ENCODE measurements around the gene GALNT9. TPM values are rescaled to one million over a fixed set of nuclear protein-coding genes. Genes with fewer than 3 reads are reported as not detected.
"Not testable (repeated sequence)": the region's sequence is repeated elsewhere in the genome, so short reads cannot be mapped to it uniquely, and the experiment has no call there.

The GALNT9 gene
- total RNA-seq, 2 donors from 2014 or later: 4.0 to 10.8 TPM

DNA sequence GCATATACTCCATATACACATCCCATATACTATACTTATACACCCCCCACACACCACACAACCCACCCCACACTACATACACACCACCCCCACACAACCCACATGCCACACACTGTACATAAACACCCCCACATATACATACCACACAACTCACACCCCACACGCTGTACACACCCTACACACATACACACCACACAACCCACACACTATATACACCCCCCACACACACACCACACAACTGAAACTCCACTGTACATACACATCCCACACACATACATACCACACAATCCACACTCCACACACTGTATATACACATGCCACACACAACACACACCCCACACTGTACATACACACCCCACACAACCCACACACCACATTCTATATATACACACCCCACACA lies 104.2 kb downstream of the GALNT9 start:
- DNase-seq (ENCODE audit: low spot score): no peak
- no peaks in the 10 kb centered on the region for H3K36me3 ChIP-seq
- no peak overlapping the region for H3K27ac ChIP-seq
- H3K4me1 ChIP-seq: no peaks in the 10 kb centered on the region
- H3K27me3 ChIP-seq: no peaks in the 10 kb centered on the region
- TF ChIP-seq, protein P1, sequence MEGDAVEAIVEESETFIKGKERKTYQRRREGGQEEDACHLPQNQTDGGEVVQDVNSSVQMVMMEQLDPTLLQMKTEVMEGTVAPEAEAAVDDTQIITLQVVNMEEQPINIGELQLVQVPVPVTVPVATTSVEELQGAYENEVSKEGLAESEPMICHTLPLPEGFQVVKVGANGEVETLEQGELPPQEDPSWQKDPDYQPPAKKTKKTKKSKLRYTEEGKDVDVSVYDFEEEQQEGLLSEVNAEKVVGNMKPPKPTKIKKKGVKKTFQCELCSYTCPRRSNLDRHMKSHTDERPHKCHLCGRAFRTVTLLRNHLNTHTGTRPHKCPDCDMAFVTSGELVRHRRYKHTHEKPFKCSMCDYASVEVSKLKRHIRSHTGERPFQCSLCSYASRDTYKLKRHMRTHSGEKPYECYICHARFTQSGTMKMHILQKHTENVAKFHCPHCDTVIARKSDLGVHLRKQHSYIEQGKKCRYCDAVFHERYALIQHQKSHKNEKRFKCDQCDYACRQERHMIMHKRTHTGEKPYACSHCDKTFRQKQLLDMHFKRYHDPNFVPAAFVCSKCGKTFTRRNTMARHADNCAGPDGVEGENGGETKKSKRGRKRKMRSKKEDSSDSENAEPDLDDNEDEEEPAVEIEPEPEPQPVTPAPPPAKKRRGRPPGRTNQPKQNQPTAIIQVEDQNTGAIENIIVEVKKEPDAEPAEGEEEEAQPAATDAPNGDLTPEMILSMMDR (IDR thresholded peaks at IDR 0.05): no peak
- H3K9me3 ChIP-seq: no peaks in the 10 kb centered on the region
- H3K4me3 ChIP-seq: no peak overlapping the region

DNA sequence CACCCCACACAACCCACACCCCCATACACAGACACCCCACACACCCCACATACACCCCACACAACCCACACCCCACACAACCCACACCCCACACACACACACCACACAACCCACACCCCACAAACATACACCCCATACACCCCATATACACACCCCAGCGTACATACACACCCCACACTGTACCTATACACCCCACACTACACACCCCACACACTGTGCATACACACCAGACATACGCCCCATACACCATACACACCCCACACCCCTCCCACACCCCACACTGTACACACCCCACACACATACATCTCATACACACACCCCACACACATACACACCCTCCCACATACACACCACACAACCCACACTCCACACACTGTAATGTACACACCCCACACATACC lies 104.9 kb downstream of the GALNT9 start:
- H3K4me1 ChIP-seq: no peaks in the 10 kb centered on the region
- no peak overlapping the region for H3K27ac ChIP-seq
- TF ChIP-seq, protein P1 (IDR thresholded peaks at IDR 0.05): no peak
- no peaks in the 10 kb centered on the region for H3K27me3 ChIP-seq
- no peak overlapping the region for H3K4me3 ChIP-seq
- no peak for DNase-seq (ENCODE audit: low spot score)
- H3K36me3 ChIP-seq: no peaks in the 10 kb centered on the region
- H3K9me3 ChIP-seq: no peaks in the 10 kb centered on the region

DNA sequence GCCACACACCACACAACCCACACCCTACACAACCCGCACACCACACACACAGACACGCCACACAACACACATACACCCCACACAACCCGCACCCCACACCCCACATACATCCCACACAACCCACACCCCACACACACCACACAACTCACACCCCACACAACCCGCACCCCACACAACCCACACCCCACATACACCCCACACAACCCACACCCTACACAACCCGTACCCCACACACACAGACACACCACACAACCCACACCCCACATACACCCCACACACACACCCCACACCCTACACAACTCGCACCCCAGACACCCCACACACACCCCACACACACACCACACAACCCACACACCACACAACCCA lies 106.6 kb downstream of the GALNT9 start:
- no peak for DNase-seq (ENCODE audit: low spot score)
- no peaks in the 10 kb centered on the region for H3K4me1 ChIP-seq
- no peaks in the 10 kb centered on the region for H3K36me3 ChIP-seq
- H3K27ac ChIP-seq: no peak overlapping the region
- no peaks in the 10 kb centered on the region for H3K27me3 ChIP-seq
- TF ChIP-seq, protein P1 (IDR thresholded peaks at IDR 0.05): no peak
- no peak overlapping the region for H3K4me3 ChIP-seq
- H3K9me3 ChIP-seq: no peaks in the 10 kb centered on the region

DNA sequence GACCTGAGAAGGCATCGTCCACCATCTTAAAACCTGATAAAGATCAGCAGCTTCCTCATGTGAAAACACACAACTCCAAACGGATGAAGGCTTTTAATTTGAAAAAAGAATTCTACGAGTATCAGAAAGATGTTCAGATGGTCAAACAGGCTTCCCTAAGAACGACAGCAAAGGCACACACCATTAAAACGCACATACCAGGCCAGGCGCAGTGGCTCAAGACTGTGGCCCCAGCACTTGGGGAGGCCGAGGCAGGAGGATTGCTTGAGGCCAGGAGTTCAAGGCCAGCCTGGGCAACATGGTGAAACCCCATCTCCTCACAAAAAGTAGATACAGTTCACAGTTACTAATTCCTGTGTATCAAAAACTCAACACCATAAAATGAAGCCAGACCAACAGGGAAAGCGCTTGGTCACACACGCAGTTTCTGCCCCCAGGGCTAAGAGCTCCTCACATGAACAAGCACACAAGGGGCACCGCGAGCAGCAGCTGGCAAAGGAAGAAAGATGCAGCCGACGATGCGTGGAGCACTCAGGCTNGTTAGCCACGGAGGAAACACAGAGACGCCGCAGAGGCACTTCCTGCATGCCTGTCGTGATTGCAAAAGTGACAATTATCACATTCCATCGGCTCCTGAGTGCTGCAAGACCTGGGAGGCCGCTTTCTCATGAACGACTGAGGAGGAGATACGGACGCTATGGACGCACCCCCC lies 107.1 kb downstream of the GALNT9 start:
- no peaks in the 10 kb centered on the region for H3K4me1 ChIP-seq
- H3K27ac ChIP-seq: no peak overlapping the region
- no peaks in the 10 kb centered on the region for H3K36me3 ChIP-seq
- no peak for DNase-seq (ENCODE audit: low spot score)
- TF ChIP-seq, protein P1 (IDR thresholded peaks at IDR 0.05): no peak
- no peak overlapping the region for H3K4me3 ChIP-seq
- no peaks in the 10 kb centered on the region for H3K9me3 ChIP-seq
- no peaks in the 10 kb centered on the region for H3K27me3 ChIP-seq

DNA sequence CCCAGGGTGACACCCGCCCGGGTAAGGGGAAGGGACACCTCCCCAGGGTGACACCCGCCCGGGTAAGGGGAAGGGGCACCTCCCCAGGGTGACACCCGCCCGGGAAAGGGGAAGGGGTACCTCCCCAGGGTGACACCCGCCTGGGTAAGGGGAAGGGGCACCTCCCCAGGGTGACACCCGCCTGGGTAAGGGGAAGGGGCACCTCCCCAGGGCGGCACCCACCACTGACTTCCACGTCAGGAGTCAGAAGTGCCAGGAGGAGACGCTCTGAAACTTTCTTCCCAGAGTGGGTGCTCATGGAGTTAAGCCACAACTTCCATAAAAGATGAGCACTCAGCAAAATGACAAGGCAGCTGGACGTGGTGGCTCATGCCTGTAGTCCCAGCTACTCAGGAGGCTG lies 109.6 kb downstream of the GALNT9 start:
- H3K4me1 ChIP-seq; H3K27ac ChIP-seq; H3K4me3 ChIP-seq; H3K36me3 ChIP-seq; H3K27me3 ChIP-seq; H3K9me3 ChIP-seq; DNase-seq (ENCODE audit: low spot score): not testable (repeated sequence)

DNA sequence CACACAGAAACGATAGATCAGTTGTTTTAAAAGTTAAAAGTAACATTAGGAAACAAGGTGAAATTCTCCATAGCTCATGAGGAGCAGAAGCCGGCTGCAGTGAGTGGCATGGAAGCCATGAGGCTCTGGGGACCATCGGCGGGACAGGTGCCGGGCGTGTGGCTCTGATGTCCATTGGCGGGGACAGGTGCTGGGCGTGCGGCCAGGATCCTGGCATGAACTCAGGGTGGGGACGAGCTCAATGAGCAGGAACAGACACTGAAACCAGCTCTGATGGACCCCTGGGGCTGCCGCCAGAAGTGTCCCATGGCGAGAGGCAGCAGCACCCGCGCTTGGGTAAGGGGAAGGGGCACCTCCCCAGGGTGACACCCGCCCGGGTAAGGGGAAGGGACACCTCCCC lies 110.1 kb downstream of the GALNT9 start:
- H3K9me3 ChIP-seq: no peaks in the 10 kb centered on the region
- TF ChIP-seq, protein P1 (IDR thresholded peaks at IDR 0.05): no peak
- no peaks in the 10 kb centered on the region for H3K4me1 ChIP-seq
- H3K36me3 ChIP-seq: no peaks in the 10 kb centered on the region
- no peaks in the 10 kb centered on the region for H3K27me3 ChIP-seq
- H3K27ac ChIP-seq: no peak overlapping the region
- no peak overlapping the region for H3K4me3 ChIP-seq
- DNase-seq (ENCODE audit: low spot score): no peak
